Measurements from ENCODE around the gene TCP1. TPM values are rescaled to one million over a fixed set of nuclear protein-coding genes. Genes with fewer than 3 reads are reported as not detected.
"Not testable (repeated sequence)": the region's sequence is repeated elsewhere in the genome, so short reads cannot be mapped to it uniquely, and the experiment has no call there.

TCP1 gene
- total RNA-seq, 3 donors from 2014 or later = 119 to 151 (median 137) TPM

- no peak for DNase-seq (ENCODE audit: low spot score in 2 of 2)
- Histone ChIP-seq H3K27me3 (no peaks in the 10 kb centered on the region), H3K27ac (no peak overlapping the region), H3K4me1 (no peaks in the 10 kb centered on the region), H3K36me3 (no peaks in the 10 kb centered on the region), H3K9me3 (no peaks in the 10 kb centered on the region), H3K4me3 (no peak overlapping the region)
- intact Hi-C loops (cut with DNase I; ENCODE audit: low total_unique reads) = no loop called here
- no peak for TF ChIP-seq CTCF (IDR thresholded peaks at IDR 0.05)
- TF ChIP-seq POLR2AphosphoS5 (IDR thresholded peaks at IDR 0.05) = no peak
- no peak for TF ChIP-seq POLR2A (IDR thresholded peaks at IDR 0.05)
Measured at GRCh38 chr6:159797554-159797953, 8.2 kb upstream of the TCP1 start.

DNA sequence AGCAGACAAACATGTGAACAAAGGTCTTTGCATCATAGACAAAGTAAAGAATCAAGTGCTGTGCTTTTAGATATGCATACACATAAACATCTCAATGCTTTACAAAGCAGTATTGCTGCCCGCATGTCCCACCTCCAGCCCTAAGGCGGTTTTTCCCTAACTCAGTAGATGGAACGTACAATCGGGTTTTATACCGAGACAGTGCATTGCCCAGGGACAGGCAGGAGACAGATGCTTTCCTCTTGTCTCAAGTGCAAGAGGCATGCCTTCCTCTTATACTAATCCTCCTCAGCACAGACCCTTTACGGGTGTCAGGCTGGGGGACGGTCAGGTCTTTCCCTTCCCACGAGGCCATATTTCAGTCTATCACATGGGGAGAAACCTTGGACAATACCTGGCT is 5.6 kb upstream of the TCP1 start:
- H3K9me3 ChIP-seq; DNase-seq (ENCODE audit: low spot score in 2 of 2); H3K36me3 ChIP-seq; H3K4me1 ChIP-seq; H3K27me3 ChIP-seq; intact Hi-C loops (cut with DNase I; ENCODE audit: low total_unique reads); H3K4me3 ChIP-seq; H3K27ac ChIP-seq: not testable (repeated sequence)

DNA sequence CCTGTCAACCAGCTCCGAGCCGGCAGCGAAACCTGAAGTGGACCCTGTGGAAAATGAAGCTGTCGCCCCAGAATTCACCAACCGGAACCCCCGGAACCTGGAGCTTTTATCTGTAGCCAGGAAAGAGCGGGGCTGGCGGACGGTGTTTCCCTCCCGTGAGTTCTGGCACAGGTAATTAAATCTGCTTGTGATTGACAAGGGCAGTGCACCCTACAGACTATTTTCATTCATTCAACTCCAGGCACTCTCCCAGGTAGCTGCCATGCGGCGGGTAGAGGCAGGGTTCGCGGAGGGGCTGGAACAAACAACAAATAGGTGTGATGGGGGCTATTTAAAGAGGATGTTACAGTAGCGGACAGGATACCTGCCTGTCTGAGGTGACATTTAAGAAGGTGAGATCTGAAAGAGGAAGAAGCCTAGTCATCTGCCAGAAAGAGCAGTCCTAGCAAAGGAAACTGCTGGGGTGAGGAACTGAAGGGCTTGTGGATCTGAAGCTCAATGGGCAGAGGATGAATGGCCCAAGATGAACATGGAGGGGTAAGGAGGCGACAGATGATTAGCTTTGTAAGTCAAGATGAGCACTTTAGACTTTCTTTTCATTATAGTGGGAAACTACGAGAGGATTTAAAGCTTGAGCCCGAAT is 1.7 kb upstream of the TCP1 start:
- no peaks in the 10 kb centered on the region for H3K36me3 ChIP-seq
- no peak for TF ChIP-seq CTCF (IDR thresholded peaks at IDR 0.05)
- TF ChIP-seq POLR2AphosphoS5 (IDR thresholded peaks at IDR 0.05) = no peak
- no peak for TF ChIP-seq POLR2A (IDR thresholded peaks at IDR 0.05)
- intact Hi-C loops (cut with DNase I; ENCODE audit: low total_unique reads) = no loop called here
- no peaks in the 10 kb centered on the region for H3K27me3 ChIP-seq
- H3K4me1 ChIP-seq = peaks cover 4 to 19% of the 10 kb centered on the region in 2 donors
- no peaks in the 10 kb centered on the region for H3K9me3 ChIP-seq
- DNase-seq (ENCODE audit: low spot score in 2 of 2) = no peak
- peak overlapping the region; percentile 94 to 97 for H3K27ac ChIP-seq
- peak overlapping the region; percentile 86 to 99 (median 92) for H3K4me3 ChIP-seq

- intact Hi-C loops (cut with DNase I; ENCODE audit: low total_unique reads) = no loop called here
- H3K9me3 ChIP-seq = no peaks in the 10 kb centered on the region
- peak within 1 kb of the TSS; percentile 94 to 97 for H3K27ac ChIP-seq
- DNase-seq (ENCODE audit: low spot score in 2 of 2) = peak; percentile 91 to 93
- H3K4me1 ChIP-seq = peaks cover 4 to 19% of the 10 kb centered on the region in 2 donors
- H3K4me3 ChIP-seq = peak within 1 kb of the TSS; percentile 86 to 99 (median 92)
- H3K27me3 ChIP-seq = no peaks in the 10 kb centered on the region
- TF ChIP-seq POLR2A (IDR thresholded peaks at IDR 0.05) (no peak), POLR2AphosphoS5 (IDR thresholded peaks at IDR 0.05) (peak; percentile 16 to 77 (median 72))
- no peaks in the 10 kb centered on the region for H3K36me3 ChIP-seq
Measured at GRCh38 chr6:159790149-159790955, 950 bp upstream of the TCP1 start, which contains the start of gene MRPL18. Gene MRPL18, plus strand, starts transcription at chr6:159790467. Its CDS starts 121 bp downstream, at chr6:159790588.

- Histone ChIP-seq H3K27me3 (no peaks in the 10 kb centered on the region), H3K9me3 (no peaks in the 10 kb centered on the region), H3K4me1 (peaks cover 4 to 19% of the 10 kb centered on the region in 2 donors), H3K36me3 (no peaks in the 10 kb centered on the region), H3K27ac (peak overlapping the region; percentile 94 to 97), H3K4me3 (peak overlapping the region; percentile 86 to 99 (median 92))
- DNase-seq (ENCODE audit: low spot score in 2 of 2) = peak in 1 of 2 donors; percentile 32
- no peak for TF ChIP-seq POLR2AphosphoS5 (IDR thresholded peaks at IDR 0.05)
- TF ChIP-seq CTCF (IDR thresholded peaks at IDR 0.05) = no peak
- no peak for TF ChIP-seq POLR2A (IDR thresholded peaks at IDR 0.05)
- intact Hi-C loops (cut with DNase I; ENCODE audit: low total_unique reads) = loop anchor here (2.0 to 5.0 kb wide), 2 partner anchors 62 to 97 kb away; partner anchors contain the start of genes SOD2 and WTAP
Measured at GRCh38 chr6:159788753-159789376, 537 bp downstream of the TCP1 start.

Measured in breast epithelium (tissue), 4 donors.